M059J (cell line): ENCODE results near the gene ICE2. TPM values are rescaled to one million over a fixed set of nuclear protein-coding genes. Genes with fewer than 3 reads are reported as not detected.
"Not testable (repeated sequence)": the region's sequence is repeated elsewhere in the genome, so short reads cannot be mapped to it uniquely, and the experiment has no call there.

Experiments
- DNase-seq: peaks from one replicate; pipeline ENCODE4 v3.0.0-alpha.2; 2012; ENCODE audit warnings: low read depth
- total RNA-seq: library from RNA; depleted of rRNA; stranded (reverse); fragments of >200 nt; shearing (Covaris generic); gene quantifications from 2 replicates; pipeline ENCODE4 v1.2.3, GENCODE V29; 2014

Gene ICE2
- total RNA-seq, 1 experiment from 2014 or later, result 17.0 TPM

GRCh38 chr15:60408463-60408981, 70.4 kb downstream of the ICE2 start:
- DNase-seq, result peak; percentile 79

- peak; percentile 82 for DNase-seq
Measured at GRCh38 chr15:60407415-60407805, 71.5 kb downstream of the ICE2 start.

GRCh38 chr15:60406513-60407414, 72.2 kb downstream of the ICE2 start:
- no peak for DNase-seq

DNA sequence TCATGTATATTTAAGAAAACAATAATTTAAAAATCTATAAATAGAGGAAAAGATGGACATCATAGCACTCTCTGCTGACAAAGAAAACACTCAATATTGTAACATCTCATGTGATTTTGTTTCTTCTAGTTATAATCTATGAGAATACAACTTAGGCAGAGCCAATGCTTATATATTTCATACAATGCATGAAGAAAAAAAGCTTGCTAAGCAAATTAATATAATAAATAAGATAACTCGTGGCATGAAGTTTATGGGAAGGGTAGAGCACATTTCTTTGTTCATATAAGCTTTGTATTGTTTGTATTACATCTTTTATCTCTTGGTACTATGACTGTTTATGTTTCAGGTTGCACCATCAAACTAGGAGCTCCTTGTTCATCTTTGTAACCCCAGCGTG, 73.5 kb downstream of the ICE2 start:
- no peak for DNase-seq

GRCh38 chr15:60404351-60404750, 74.6 kb downstream of the ICE2 start:
- not testable (repeated sequence) for DNase-seq

GRCh38 chr15:60400944-60401343, 78.0 kb downstream of the ICE2 start:
- DNase-seq, result no peak

- peak; percentile 60 for DNase-seq
Measured at GRCh38 chr15:60399931-60400330, 79.0 kb downstream of the ICE2 start.

DNA sequence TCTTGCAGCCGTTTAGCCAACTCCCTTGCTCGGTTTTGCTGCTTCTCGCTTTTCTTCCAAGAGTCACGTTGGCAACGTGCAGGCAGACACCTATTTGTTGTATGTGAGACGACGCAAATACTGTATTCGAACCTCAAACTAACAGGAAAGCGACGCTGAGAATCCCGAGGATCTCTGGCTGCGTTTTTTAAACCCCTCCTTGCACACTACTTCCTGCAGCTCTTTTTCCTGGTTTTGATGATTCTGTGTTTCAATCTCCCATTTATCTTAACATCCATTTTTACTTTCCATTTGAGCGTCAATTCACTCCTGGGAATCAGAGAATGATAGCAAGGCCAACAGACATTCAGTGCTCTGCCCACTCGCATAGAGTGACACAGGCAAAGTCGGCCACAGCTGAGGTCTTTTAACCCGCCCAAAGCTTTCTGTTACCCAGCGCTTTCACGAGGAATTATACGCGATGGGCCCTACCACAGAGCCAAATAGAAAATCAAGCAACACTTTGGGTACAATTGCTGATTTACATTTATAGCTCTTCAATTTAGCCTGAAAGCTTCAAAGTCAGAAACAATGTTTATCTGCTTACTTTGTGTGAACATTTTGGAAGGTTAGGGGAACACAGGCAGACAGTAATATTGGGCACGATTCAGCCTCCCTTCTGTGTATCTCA, 79.6 kb downstream of the ICE2 start:
- DNase-seq, result no peak

GRCh38 chr15:60397772-60398445, 81.0 kb downstream of the ICE2 start, which contains the start of gene ANXA2:
ANXA2 (minus strand) TSS chr15:60397986; CDS start chr15:60386075, 11,911 bp downstream.
- peak; percentile 85 for DNase-seq

GRCh38 chr15:60396958-60397771, 81.8 kb downstream of the ICE2 start:
- peak; percentile 83 for DNase-seq

DNA sequence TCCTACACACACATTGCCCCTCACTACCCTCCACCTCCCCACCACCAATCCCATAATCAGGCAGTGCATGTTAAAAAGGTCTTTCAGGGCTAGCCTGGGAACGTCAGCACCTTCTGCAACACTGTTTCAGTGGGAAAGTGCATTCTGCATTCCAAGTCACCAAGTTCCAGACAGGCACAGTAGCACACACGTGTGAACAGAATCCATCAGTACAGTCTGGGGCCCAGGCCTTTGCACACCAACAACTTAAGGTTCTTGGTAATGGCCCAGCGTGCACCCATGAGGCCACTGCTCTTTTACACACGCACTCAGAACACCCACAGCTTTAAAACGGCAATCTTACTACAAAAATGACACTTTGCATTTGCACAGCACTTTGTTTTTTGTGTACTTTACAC, 82.4 kb downstream of the ICE2 start:
- peak; percentile 44 for DNase-seq

GRCh38 chr15:60396100-60396499, 82.8 kb downstream of the ICE2 start:
- DNase-seq, result no peak

GRCh38 chr15:60395276-60396011, 83.5 kb downstream of the ICE2 start:
- DNase-seq, result no peak

DNA sequence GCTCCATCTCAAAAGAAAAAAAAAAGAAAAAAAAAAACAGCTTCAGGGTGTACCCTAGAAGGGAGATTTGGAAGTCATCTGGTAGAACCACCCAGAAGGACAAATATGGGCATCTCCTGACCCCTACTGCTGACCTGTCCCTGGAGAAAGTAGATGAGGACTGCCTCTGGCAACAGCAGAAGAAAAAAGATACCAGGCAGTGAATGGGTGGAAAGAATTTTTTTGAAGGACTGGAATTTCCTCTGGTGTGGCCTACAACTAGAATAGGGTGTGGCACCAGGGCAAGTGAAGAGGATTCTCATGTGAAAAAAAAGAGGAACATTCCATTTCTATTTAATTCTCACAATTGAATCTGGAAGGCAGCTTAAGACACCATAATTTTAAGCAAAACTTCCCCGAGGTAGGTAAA, 84.2 kb downstream of the ICE2 start:
- peak; percentile 67 for DNase-seq

DNA sequence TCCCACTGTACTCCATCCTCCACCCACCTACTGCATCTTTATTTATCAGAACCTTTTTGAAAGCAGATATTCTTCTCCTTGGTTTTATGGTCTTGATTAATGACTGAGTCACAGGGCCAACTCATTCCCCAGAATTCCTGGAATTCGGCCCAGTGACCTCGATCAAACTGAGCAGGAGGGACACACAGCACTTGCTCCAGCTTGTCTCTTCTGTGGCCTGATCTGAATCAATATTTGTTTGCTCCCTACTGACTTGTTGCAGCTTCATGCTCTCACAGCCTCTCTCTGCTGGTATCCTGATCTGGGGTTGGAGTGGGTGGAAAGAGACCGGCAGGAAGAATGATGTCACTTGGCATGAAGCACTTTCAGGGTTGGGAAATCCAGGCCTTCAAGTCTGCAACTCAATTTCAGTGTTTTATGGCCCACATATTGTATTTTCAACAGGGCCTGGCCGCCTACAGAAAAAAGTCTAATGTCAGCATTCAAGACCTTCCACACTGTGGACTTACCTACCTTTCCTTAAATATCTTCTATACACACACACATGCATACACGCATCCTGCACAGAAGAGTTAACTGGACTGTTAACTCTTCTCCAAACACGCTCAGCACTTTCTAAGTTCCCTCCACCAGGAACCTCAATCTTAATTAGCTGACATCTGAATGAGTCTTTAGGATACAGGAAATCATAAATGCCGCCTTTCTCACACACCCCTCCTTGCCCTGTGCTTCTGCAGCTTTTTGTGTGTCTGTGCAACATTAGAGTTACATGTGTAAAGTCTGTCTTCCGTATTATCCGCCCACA, 85.8 kb downstream of the ICE2 start:
- peak; percentile 99 for DNase-seq

GRCh38 chr15:60392601-60392985, 86.3 kb downstream of the ICE2 start:
- peak; percentile 94 for DNase-seq

GRCh38 chr15:60391722-60392315, 87.1 kb downstream of the ICE2 start:
- no peak for DNase-seq

DNA sequence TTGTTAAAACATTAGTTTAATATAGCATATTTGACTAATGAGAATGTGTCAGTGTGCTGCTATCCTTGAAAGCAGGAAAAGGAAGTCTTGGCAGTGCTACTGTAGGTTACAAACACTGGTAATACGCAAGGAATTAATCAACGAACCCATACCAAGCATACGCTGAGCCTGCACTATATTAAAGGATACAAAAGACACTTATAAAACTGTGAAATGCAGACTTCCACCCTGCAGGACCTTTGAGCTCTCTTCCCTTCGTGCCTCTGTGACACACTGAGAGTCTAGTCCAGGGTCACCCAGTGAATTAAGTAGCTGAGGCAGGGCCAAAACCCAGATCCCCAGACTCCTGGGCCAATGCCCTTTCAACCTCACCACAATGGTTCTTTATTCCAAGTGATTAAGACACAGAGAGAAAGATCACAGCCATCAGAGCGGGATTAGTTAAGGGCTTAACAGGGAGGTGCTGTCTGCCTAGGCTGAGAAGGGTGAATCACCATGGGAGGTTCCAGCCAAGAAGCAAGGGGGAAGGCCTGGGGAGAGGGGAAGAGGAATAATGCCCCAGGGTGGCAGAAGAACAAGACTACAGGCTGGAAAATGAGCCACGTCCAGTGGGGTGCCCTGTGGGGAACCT, 88.0 kb downstream of the ICE2 start:
- DNase-seq, result peak; percentile 96

DNA sequence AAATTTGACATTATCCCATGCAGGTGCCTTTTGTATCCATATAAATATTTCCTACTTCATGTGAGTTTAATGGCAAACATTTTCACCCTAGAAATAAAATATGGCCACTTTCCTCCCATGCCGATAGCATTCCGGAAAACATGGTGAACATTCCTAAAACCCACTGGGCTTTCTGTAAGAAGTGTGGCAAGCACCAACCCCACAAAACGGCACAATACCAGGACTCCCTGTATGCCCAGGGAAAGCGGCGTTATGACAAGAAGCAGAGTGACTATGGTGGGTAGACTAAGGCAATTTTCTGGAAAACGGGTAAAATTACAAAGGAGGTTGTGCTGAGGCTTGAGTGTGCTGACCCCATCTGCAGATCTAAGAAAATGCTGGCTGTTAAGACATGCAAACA, 88.7 kb downstream of the ICE2 start:
- DNase-seq, result no peak
